Panc1 (cell line): ENCODE data around the gene CUZD1. TPM values are rescaled to one million over a fixed set of nuclear protein-coding genes. Genes with fewer than 3 reads are reported as not detected.

Experiments
- ATAC-seq: fragments of 200-7000 bp; cut with Tn5 transposase; 2 replicates; pipeline ENCODE4 v1.9.1; 2020; ENCODE audit warnings: mild to moderate bottlenecking, moderate library complexity
- BruUV-seq: library from RNA; stranded (reverse); fragments of 400-500 nt; replicated peaks from 2 replicates; lab custom pipeline; 2021; lab: Mats Ljungman, UMichigan
- CTCF ChIA-PET: fragments of 300-600 bp; sonication (Branson Sonifier 250); formaldehyde crosslinking; loops from one replicate; lab custom pipeline; 2022; ENCODE audit warnings: antibody characterized with exemption; lab: Charles Lee
- POLR2A ChIA-PET: fragments of 300-600 bp; sonication (Branson Sonifier 250); formaldehyde crosslinking; loops from one replicate; lab custom pipeline; 2022; ENCODE audit warnings: antibody characterized with exemption; lab: Charles Lee
- DNase-seq: peaks from one replicate; pipeline ENCODE4 v3.0.0-alpha.2; 2010; ENCODE audit warnings: low read depth, low spot score
- H3K27ac ChIP-seq: 2 replicates; pipeline ENCODE4 v1.5.1; 2011; ENCODE audit warnings: mild to moderate bottlenecking, low read length, inconsistent platforms
- H3K27me3 ChIP-seq: fragments of 200-500 bp; sonication (Bioruptor generic); 2 replicates; pipeline ENCODE4 v1.6.0; 2014; ENCODE audit warnings: low read length, inconsistent platforms; ENCODE audit not compliant: control insufficient read depth, insufficient read depth
- H3K36me3 ChIP-seq: fragments of 200-500 bp; sonication (Bioruptor generic); 2 replicates; pipeline ENCODE4 v1.5.1; 2014; ENCODE audit warnings: inconsistent platforms, mild to moderate bottlenecking, low read length, moderate library complexity; ENCODE audit not compliant: control insufficient read depth, insufficient read depth
- H3K4me1 ChIP-seq: 2 replicates; pipeline ENCODE4 v1.5.1; 2011; ENCODE audit warnings: inconsistent platforms, mild to moderate bottlenecking, low read length, moderate library complexity; ENCODE audit not compliant: control insufficient read depth, insufficient read depth
- H3K4me3 ChIP-seq, 2 experiments: 2 replicates each; pipeline ENCODE4 v1.5.1; 2011 to 2012; ENCODE audit warnings: low read depth in 2 of 2, low read length in 2 of 2, mild to moderate bottlenecking in 2 of 2, inconsistent platforms in 1 of 2, moderate library complexity in 1 of 2
- H3K9me3 ChIP-seq: fragments of 200-500 bp; sonication (Bioruptor generic); 2 replicates; pipeline ENCODE4 v1.5.1; 2014; ENCODE audit warnings: low read depth, mild to moderate bottlenecking, inconsistent platforms, low read length, moderate library complexity; ENCODE audit not compliant: control insufficient read depth, insufficient read depth
- CTCF ChIP-seq: fragments of 450-650 bp; IDR thresholded peaks from 2 replicates; pipeline ENCODE4 v1.5.1; 2017; ENCODE audit warnings: mild to moderate bottlenecking
- POLR2AphosphoS5 ChIP-seq: IDR thresholded peaks from 2 replicates; pipeline ENCODE4 v1.6.1; 2012; ENCODE audit warnings: mild to moderate bottlenecking, low read depth, low read length, moderate library complexity
- REST ChIP-seq, 2 experiments: IDR thresholded peaks; 2 replicates each; pipeline ENCODE4 v1.6.1; 2011 to 2012; ENCODE audit warnings: low read depth in 2 of 2, control low read depth in 1 of 2, low read length in 1 of 2, mild to moderate bottlenecking in 1 of 2, moderate library complexity in 1 of 2; ENCODE audit not compliant: insufficient read depth in 1 of 2
- SIN3A ChIP-seq: IDR thresholded peaks from 2 replicates; pipeline ENCODE4 v1.6.1; 2012; ENCODE audit warnings: low read depth, mild to moderate bottlenecking, low read length, moderate library complexity, borderline replicate concordance; ENCODE audit not compliant: insufficient read depth
- TCF7L2 ChIP-seq: IDR thresholded peaks from 2 replicates; pipeline ENCODE4 v1.6.1; 2011; ENCODE audit warnings: mild to moderate bottlenecking, low read depth, low read length, inconsistent platforms
- in situ Hi-C: cut with HindIII; loops from 2 replicates; pipeline ENCODE4 v1.10.0; 2016; ENCODE audit warnings: low sequenced_read_pairs, low pct_unique_long_range_greater_than_20kb
- intact Hi-C: fragments of 100-400 bp; cut with micrococcal nuclease; formaldehyde crosslinking; loops from one replicate; pipeline ENCODE4 v1.10.0; 2022; ENCODE audit not compliant: unreplicated experiment
- total RNA-seq: library from RNA; stranded (reverse); gene quantifications from one replicate; pipeline ENCODE4 v1.2.1, GENCODE V29; 2021; ENCODE audit not compliant: unreplicated experiment

The CUZD1 gene
- total RNA-seq, 1 experiment from 2014 or later: 2.9 TPM

- in situ Hi-C loops: no loop called here
- ATAC-seq: no peak
- peaks cover 21% of the 10 kb centered on the region for H3K4me1 ChIP-seq
- H3K4me3 ChIP-seq: no peak overlapping the region
- DNase-seq: no peak
- no peaks in the 10 kb centered on the region for H3K27me3 ChIP-seq
- BruUV-seq: no TSS peak
- POLR2A ChIA-PET: no interaction called here
- H3K36me3 ChIP-seq: peaks cover 6% of the 10 kb centered on the region; the same call in 1 of the 2 replicates
- H3K9me3 ChIP-seq: peaks cover 4% of the 10 kb centered on the region; the same call in 1 of the 2 replicates
- H3K27ac ChIP-seq: no peak overlapping the region
- TF ChIP-seq TCF7L2 (no peak), REST (IDR thresholded peaks at IDR 0.05; ENCODE audit: insufficient read depth in 1 of 2, low read depth in 2 of 2, low read length in 1 of 2) (no peak), SIN3A (no peak), POLR2AphosphoS5 (no peak), CTCF (no peak)
- CTCF ChIA-PET: no interaction called here
- intact Hi-C loops: no loop called here
These were observed 2.3 kb upstream of the CUZD1 start for GRCh38 chr10:122847782-122848604.

GRCh38 chr10:122844146-122844545 is 1.5 kb downstream of the CUZD1 start:
- BruUV-seq: no TSS peak
- H3K4me1 ChIP-seq: no peaks in the 10 kb centered on the region
- no peaks in the 10 kb centered on the region; the same call in 1 of the 2 replicates for H3K36me3 ChIP-seq
- TF ChIP-seq TCF7L2: no peak
- TF ChIP-seq POLR2AphosphoS5: no peak
- TF ChIP-seq SIN3A: no peak
- no peak for TF ChIP-seq CTCF
- no peak for TF ChIP-seq REST (IDR thresholded peaks at IDR 0.05; ENCODE audit: insufficient read depth in 1 of 2, low read depth in 2 of 2, low read length in 1 of 2)
- intact Hi-C loops: no loop called here
- no peak overlapping the region for H3K4me3 ChIP-seq
- POLR2A ChIA-PET: interaction anchor here (0.5 to 0.6 kb wide), 2 partner anchors 110 to 485 kb away, joined by 6 to 11 read pairs; no protein-coding TSS in a partner anchor
- in situ Hi-C loops: no loop called here
- H3K27me3 ChIP-seq: no peaks in the 10 kb centered on the region
- H3K27ac ChIP-seq: no peak overlapping the region
- H3K9me3 ChIP-seq: peaks cover 12% of the 10 kb centered on the region; the same call in 1 of the 2 replicates
- ATAC-seq: no peak
- CTCF ChIA-PET: no interaction called here
- no peak for DNase-seq
